Transverse colon (tissue), 4 donors: ENCODE measurements around the gene PLB1. TPM values are rescaled to one million over a fixed set of nuclear protein-coding genes. Genes with fewer than 3 reads are reported as not detected.

Source experiments
- DNase-seq: peaks from one replicate; pipeline ENCODE4 v3.0.0-alpha.2; 2019
- H3K27ac ChIP-seq, 4 donors: fragments of 200-600 bp; sonication (generic); 2 replicates each; pipeline ENCODE4 v1.5.1; 2016 to 2018; ENCODE audit warnings: inconsistent platforms in 4 of 4
- H3K27me3 ChIP-seq: fragments of 200-600 bp; sonication (generic); 2 replicates; pipeline ENCODE4 v1.5.1; 2017; ENCODE audit warnings: inconsistent platforms
- H3K36me3 ChIP-seq, 4 donors: fragments of 200-600 bp; sonication (generic); 2 replicates each; pipeline ENCODE4 v1.5.1; 2017 to 2019; ENCODE audit warnings: inconsistent platforms in 4 of 4
- H3K4me1 ChIP-seq, 4 donors: fragments of 200-600 bp; sonication (generic); 2 replicates each; pipeline ENCODE4 v1.5.1; 2017 to 2020; ENCODE audit warnings: inconsistent platforms in 4 of 4
- H3K4me3 ChIP-seq, 4 donors: fragments of 200-600 bp; sonication (generic); 1 replicate in 1 of 4; 2 replicates in 3 of 4; pipeline versions ENCODE4 v1.5.1 to v1.6.1; 2017 to 2019; ENCODE audit warnings: inconsistent platforms in 4 of 4
- H3K9me3 ChIP-seq, 2 donors: fragments of 200-600 bp; sonication (generic); 2 replicates each; pipeline ENCODE4 v1.5.1; 2017 to 2019; ENCODE audit warnings: inconsistent platforms in 2 of 2
- EP300 ChIP-seq: sonication (generic); formaldehyde crosslinking; IDR thresholded peaks from one replicate; pipeline ENCODE4 v1.6.1; 2017; ENCODE audit warnings: antibody characterized with exemption, low read depth
- POLR2A ChIP-seq: fragments of 450-650 bp; IDR thresholded peaks from one replicate; pipeline ENCODE4 v1.6.1; 2016; ENCODE audit warnings: antibody characterized with exemption, mild to moderate bottlenecking, moderate library complexity
- POLR2AphosphoS5 ChIP-seq, 3 donors: sonication (generic); formaldehyde crosslinking; IDR thresholded peaks; one replicate each; pipeline ENCODE4 v1.6.1; 2016; ENCODE audit warnings: antibody characterized with exemption in 3 of 3
- WGBS, 2 donors: methylation state at CpG; one replicate each; pipeline ENCODE4 v1.1.5; 2018; ENCODE audit warnings: low coverage in 1 of 2; 5-methylcytosine and 5-hydroxymethylcytosine counted together
- in situ Hi-C, 4 donors: fragments of 200-750 bp; cut with MboI; loops; one replicate each; pipeline versions ENCODE4 v1.15.0 to v1.15.1; 2017; ENCODE audit warnings: low sequenced_read_pairs in 3 of 4, low pct_ligation_motif_present in 1 of 4, low pct_unique_long_range_greater_than_20kb in 1 of 4
- intact Hi-C: fragments of 100-400 bp; cut with DNase I; formaldehyde crosslinking; loops from one replicate; pipeline ENCODE4 v1.15.1; 2023; ENCODE audit warnings: low total_unique reads
- total RNA-seq, 4 donors: library from RNA; depleted of rRNA; stranded (reverse); fragments of >200 nt; gene quantifications; one replicate each; pipeline ENCODE4 v1.1.0, GENCODE V29; 2016
- TF ChIP-seq, protein P1 (sequence below), 5 experiments: fragments of 200-600 bp in 3 of 5; fragments of 450-650 bp in 2 of 5; sonication (generic) in 3 of 5; IDR thresholded peaks; 1 replicate in 2 of 5; 2 replicates in 3 of 5; pipeline ENCODE4 v1.5.1; 2016 to 2017; ENCODE audit warnings: antibody characterized with exemption in 5 of 5, inconsistent platforms in 3 of 5, mild to moderate bottlenecking in 2 of 5, moderate library complexity in 1 of 5

The PLB1 gene
- total RNA-seq, 4 donors from 2014 or later = 0.20 to 4.2 (median 1.8) TPM

DNA sequence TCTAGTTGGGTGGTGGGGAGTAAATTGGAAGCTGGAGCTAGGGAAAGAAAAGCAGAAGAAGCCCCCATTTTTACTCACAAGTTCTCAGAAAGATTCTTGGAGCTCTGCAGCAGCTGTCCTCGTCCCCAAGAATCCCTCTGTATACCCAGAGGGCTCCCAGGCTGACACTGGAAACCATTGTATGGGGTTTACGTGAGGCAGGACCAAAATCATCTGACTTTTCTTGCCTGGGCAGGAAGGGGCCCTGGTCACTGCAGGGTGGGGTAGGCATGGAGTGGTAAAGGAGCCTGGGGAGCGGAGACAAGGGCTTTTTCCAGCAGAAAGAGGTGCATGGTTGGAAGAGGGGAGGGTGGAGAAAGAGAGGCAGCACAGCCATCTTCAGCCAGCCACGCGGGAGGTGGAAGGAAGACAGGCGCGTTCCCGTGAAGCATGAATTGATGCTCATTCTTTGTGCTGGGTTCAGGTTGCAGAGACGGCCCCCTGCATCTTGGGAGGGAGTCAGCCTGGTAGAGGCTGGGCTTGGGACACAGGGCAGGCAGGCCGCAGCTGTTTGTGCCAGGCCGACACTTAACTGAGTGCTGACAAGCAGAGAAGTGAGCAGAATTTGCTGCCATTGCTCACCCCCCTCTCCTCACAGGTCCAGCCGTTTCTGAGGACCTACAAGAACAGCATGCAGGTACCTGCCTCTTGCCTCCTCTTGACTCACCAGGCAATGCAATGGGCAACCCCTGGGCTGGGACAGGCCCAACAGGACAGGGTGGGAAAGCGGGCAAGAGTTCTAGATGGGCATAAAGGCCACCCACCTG lies 94.8 kb downstream of the PLB1 start:
- intact Hi-C loops = loop anchor here (5.0 kb wide), 1 partner anchor 72 kb away; no protein-coding TSS in a partner anchor
- 81 to 82% methylated on average over 6 to 12 of the region's 13 CpGs for WGBS, 2 donors
- H3K9me3 ChIP-seq = no peaks in the 10 kb centered on the region
- no peak overlapping the region for H3K27ac ChIP-seq
- no peaks in the 10 kb centered on the region for H3K27me3 ChIP-seq
- H3K4me3 ChIP-seq = no peak overlapping the region
- TF ChIP-seq, protein P1, sequence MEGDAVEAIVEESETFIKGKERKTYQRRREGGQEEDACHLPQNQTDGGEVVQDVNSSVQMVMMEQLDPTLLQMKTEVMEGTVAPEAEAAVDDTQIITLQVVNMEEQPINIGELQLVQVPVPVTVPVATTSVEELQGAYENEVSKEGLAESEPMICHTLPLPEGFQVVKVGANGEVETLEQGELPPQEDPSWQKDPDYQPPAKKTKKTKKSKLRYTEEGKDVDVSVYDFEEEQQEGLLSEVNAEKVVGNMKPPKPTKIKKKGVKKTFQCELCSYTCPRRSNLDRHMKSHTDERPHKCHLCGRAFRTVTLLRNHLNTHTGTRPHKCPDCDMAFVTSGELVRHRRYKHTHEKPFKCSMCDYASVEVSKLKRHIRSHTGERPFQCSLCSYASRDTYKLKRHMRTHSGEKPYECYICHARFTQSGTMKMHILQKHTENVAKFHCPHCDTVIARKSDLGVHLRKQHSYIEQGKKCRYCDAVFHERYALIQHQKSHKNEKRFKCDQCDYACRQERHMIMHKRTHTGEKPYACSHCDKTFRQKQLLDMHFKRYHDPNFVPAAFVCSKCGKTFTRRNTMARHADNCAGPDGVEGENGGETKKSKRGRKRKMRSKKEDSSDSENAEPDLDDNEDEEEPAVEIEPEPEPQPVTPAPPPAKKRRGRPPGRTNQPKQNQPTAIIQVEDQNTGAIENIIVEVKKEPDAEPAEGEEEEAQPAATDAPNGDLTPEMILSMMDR (IDR thresholded peaks at IDR 0.05) = no peak
- no peak for TF ChIP-seq POLR2AphosphoS5 (IDR thresholded peaks at IDR 0.05)
- no peak for TF ChIP-seq POLR2A
- no peak for TF ChIP-seq EP300
- DNase-seq = no peak
- in situ Hi-C loops = loop anchor here in 3 of 4 donors (10.0 to 25.0 kb wide), 3 partner anchors 164 to 622 kb away; partner anchors contain the start of genes PPP1CB (in 3 of the 3) and WDR43 (in 1 of the 3)
- H3K4me1 ChIP-seq = peaks cover 14 to 22% (median 16%) of the 10 kb centered on the region in 4 donors
- no peaks in the 10 kb centered on the region for H3K36me3 ChIP-seq

DNA sequence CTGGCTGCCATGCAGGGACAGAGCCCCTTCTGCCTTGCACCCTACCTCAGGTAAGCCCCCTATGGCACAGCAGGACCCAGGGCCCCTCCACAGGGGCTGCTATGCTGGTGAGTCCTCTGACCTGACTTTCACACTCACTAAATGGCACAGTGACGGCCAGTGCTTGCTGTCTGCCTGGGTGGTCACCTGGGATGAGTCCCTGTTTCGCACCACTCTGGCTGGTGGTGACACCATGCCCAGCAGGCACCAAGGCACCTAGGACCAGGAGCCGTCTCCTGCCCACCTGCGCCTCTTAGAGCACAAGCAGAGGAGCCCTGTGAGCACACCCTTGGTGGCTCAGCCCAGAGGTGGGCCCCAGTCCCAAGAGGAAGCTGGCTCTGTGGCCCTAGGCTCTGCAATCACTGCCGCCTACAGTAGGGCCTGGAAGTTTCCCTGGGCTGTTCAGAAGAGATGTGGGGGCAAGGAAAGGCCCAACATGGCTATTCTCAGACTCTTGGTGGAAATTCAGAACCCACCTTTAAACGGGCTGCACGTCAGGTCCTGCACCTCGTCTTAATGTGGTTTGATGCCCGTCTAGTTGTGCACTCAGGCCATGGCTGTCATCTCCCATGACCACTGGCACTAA lies 96.0 kb downstream of the PLB1 start:
- peaks cover 14 to 22% (median 16%) of the 10 kb centered on the region in 4 donors for H3K4me1 ChIP-seq
- intact Hi-C loops (loop anchor here (5.0 kb wide), 1 partner anchor 70 kb away; no protein-coding TSS in a partner anchor), in situ Hi-C loops (loop anchor here in 3 of 4 donors (10.0 to 25.0 kb wide), 3 partner anchors 163 to 620 kb away; partner anchors contain the start of genes PPP1CB (in 3 of the 3) and WDR43 (in 1 of the 3))
- no peaks in the 10 kb centered on the region for H3K9me3 ChIP-seq
- no peak for DNase-seq
- H3K36me3 ChIP-seq = no peaks in the 10 kb centered on the region
- no peak for TF ChIP-seq POLR2AphosphoS5 (IDR thresholded peaks at IDR 0.05)
- TF ChIP-seq, protein P1 (IDR thresholded peaks at IDR 0.05) = no peak
- TF ChIP-seq POLR2A = no peak
- no peak for TF ChIP-seq EP300
- H3K27me3 ChIP-seq = no peaks in the 10 kb centered on the region
- H3K27ac ChIP-seq = no peak overlapping the region
- WGBS, 2 donors = 92 to 93% methylated on average over 2 to 9 of the region's 9 CpGs
- no peak overlapping the region for H3K4me3 ChIP-seq

DNA sequence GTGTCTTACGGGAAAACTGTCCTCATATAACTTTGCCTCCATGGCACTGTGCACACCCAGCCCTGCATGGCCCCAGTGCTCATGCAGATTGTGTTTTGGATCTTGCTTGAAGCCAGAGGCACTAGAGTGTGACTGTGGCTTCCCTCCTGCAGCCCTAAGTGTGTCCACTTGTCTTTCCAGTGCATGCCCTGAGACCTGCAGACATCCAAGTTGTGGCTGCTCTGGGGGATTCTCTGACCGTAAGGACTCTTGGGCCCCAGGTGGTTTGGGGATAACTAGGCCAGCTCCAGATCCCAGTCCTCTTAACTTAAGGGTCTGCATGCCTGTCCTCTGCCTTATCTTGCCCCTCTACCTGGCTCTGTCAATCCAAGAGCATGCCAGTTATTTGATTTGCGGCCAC lies 96.6 kb downstream of the PLB1 start:
- Histone ChIP-seq H3K4me1 (peaks cover 14 to 22% (median 16%) of the 10 kb centered on the region in 4 donors), H3K9me3 (no peaks in the 10 kb centered on the region), H3K27ac (no peak overlapping the region), H3K4me3 (no peak overlapping the region), H3K27me3 (no peaks in the 10 kb centered on the region), H3K36me3 (no peaks in the 10 kb centered on the region)
- TF ChIP-seq POLR2A (no peak), EP300 (no peak), POLR2AphosphoS5 (IDR thresholded peaks at IDR 0.05) (no peak)
- TF ChIP-seq, protein P1 (IDR thresholded peaks at IDR 0.05) = no peak
- in situ Hi-C loops (loop anchor here in 3 of 4 donors (10.0 to 25.0 kb wide), 3 partner anchors 162 to 620 kb away; partner anchors contain the start of genes PPP1CB (in 3 of the 3) and WDR43 (in 1 of the 3)), intact Hi-C loops (loop anchor here (5.0 kb wide), 1 partner anchor 70 kb away; no protein-coding TSS in a partner anchor)
- no peak for DNase-seq
- WGBS, 2 donors = 95 to 100% methylated on average over 1 to 3 of the region's 3 CpGs
